RWPE1 (cell line): ENCODE data around the gene PSMD1.

Source experiments
- CTCF ChIA-PET: fragments of 350-600 bp; sonication (Branson Sonifier 250); formaldehyde crosslinking; extraction: SDS; loops from one replicate; lab custom pipeline; 2021; lab: Yijun Ruan, JAX
- POLR2A ChIA-PET: fragments of 400-600 bp; formaldehyde crosslinking; extraction: SDS; loops from one replicate; lab custom pipeline; 2020; ENCODE audit warnings: antibody characterized with exemption; ENCODE audit not compliant: low non-redundant PET; lab: Yijun Ruan, JAX
- DNase-seq: peaks from one replicate; pipeline ENCODE4 v3.0.0; 2012; ENCODE audit warnings: low spot score
- H3K27ac ChIP-seq: fragments of 450-650 bp; 2 replicates; pipeline ENCODE4 v1.5.1; 2017
- TF ChIP-seq, protein P1 (sequence below): fragments of 450-650 bp; conservative IDR thresholded peaks from 2 replicates; pipeline ENCODE4 v1.5.1; 2017; ENCODE audit warnings: low read depth, mild to moderate bottlenecking

PSMD1 gene

DNA sequence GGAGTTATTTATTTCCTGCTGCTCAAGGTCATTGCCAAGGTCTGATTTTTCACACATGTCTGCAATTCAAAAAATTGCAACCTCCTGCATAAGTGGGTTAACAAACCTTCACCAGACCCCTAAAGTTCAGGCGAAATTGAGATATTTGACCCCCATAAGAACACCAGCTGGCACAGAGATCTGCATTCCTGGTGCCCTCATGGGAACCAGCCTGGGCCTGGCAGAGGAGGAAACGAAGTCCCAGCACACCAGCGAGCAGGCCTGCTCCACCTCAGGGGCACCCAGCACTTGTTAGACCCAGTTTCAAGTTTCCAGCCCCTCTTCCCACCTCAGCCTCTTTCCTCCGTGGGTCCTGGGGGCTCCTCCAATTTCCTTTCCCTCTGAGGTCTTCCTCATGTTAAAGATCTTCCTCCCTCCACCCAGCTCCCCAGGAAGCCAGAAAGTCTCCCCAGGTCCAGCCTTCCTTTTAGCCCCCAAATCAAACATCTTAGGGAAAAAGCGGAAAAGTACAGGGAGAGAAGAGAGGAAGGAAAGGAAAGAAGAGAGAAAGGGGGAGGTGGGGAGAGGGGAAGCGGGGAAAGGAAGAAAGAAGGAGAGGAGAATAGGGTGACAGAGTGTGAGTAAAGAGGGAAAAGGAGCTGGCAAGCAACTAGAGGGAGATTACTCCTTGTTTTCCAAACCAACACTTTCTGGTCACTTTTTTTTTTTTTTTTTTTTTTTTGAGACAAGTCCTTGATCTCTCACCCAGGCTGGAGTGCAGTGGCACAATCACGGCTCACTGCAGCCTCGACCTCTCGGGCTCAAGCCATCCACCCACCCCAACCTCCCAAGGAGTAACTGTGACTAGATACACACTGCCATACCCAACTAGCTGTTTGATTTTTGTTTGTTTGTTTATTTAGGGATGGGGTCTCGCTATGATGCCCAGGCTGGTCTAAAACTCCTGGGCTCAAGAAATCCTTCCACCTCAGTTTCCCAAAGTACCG, 23.2 kb upstream of the PSMD1 start:
- CTCF ChIA-PET, result interaction anchor here (1.4 kb wide), 1 partner anchor 19 kb away, joined by 5 read pairs; no protein-coding TSS in a partner anchor
- no peak overlapping the region for H3K27ac ChIP-seq
- POLR2A ChIA-PET, result no interaction called here
- DNase-seq, result no peak
- TF ChIP-seq, protein P1, sequence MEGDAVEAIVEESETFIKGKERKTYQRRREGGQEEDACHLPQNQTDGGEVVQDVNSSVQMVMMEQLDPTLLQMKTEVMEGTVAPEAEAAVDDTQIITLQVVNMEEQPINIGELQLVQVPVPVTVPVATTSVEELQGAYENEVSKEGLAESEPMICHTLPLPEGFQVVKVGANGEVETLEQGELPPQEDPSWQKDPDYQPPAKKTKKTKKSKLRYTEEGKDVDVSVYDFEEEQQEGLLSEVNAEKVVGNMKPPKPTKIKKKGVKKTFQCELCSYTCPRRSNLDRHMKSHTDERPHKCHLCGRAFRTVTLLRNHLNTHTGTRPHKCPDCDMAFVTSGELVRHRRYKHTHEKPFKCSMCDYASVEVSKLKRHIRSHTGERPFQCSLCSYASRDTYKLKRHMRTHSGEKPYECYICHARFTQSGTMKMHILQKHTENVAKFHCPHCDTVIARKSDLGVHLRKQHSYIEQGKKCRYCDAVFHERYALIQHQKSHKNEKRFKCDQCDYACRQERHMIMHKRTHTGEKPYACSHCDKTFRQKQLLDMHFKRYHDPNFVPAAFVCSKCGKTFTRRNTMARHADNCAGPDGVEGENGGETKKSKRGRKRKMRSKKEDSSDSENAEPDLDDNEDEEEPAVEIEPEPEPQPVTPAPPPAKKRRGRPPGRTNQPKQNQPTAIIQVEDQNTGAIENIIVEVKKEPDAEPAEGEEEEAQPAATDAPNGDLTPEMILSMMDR, result no peak

DNA sequence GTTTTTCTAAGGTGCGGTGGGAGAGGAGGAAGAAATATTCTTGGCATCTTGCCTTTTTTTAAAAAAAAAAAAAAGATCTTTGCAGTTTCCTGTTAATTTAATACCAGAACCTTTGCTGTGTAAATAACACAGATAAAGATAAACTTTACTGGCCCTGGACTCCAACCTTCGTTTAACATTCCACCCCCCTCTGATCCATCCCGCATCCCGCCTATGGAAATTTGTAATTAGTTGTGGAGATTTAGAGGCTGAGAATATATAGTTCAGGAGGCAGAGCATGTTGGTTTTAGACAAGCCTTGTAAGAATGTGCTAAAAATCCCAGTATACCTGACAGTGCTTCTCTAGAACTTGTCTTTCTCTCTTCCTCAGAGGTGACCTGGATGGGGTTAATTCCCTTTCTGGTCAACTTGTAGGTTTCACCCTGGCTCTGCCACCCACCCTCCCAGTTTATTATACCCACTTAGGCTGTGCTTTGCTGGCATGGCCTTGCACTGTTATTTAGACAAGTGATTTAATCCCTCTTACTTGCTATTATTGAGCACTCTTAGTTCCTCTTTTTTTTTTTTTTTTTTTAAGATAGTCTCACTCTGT, 22.3 kb upstream of the PSMD1 start:
- ChIA-PET CTCF (no interaction called here), POLR2A (no interaction called here)
- TF ChIP-seq, protein P1, result no peak
- DNase-seq, result no peak
- no peak overlapping the region for H3K27ac ChIP-seq

- ChIA-PET CTCF (interaction anchor here (0.6 to 0.7 kb wide), 2 partner anchors 9 to 1275 kb away, joined by 3 read pairs; no protein-coding TSS in a partner anchor), POLR2A (no interaction called here)
- DNase-seq, result no peak
- no peak overlapping the region for H3K27ac ChIP-seq
- TF ChIP-seq, protein P1, result no peak
Measured at GRCh38 chr2:231036131-231036530, 20.5 kb upstream of the PSMD1 start.

GRCh38 chr2:231036578-231037106, 20.0 kb upstream of the PSMD1 start:
- DNase-seq, result no peak
- TF ChIP-seq, protein P1, result no peak
- ChIA-PET POLR2A (no interaction called here), CTCF (no interaction called here)
- no peak overlapping the region for H3K27ac ChIP-seq

- CTCF ChIA-PET, result no interaction called here
- no peak for DNase-seq
- TF ChIP-seq, protein P1, result no peak
- POLR2A ChIA-PET, result no interaction called here
- no peak within 1 kb of the TSS for H3K27ac ChIP-seq
Measured at GRCh38 chr2:231037202-231037730, 19.4 kb upstream of the PSMD1 start, which contains the start of gene C2orf72. C2orf72 (plus strand) TSS chr2:231037523; CDS start chr2:231037566, 43 bp downstream.
